ENCODE data around the gene REEP1. TPM values are rescaled to one million over a fixed set of nuclear protein-coding genes. Genes with fewer than 3 reads are reported as not detected.

Gene REEP1
- total and polyA plus RNA-seq, 2 of the 13 experiments (the other 11 are each of a cell fraction or from before 2014, with no cell fraction given): 0.27 TPM; not detected in 1

GRCh38 chr2:86186431-86186830 is 151.0 kb downstream of the REEP1 start (continued):
- TF ChIP-seq FOXO4 (CRISPR knock-in tag; conservative IDR thresholded peaks at IDR 0.05) (no peak), TAF1 (CRISPR knock-in tag; IDR thresholded peaks at IDR 0.05) (no peak), HHEX (CRISPR knock-in tag; IDR thresholded peaks at IDR 0.05) (no peak), CEBPB (IDR thresholded peaks at IDR 0.05; ENCODE audit: borderline replicate concordance, low read depth, low read length) (no peak), PREB (CRISPR knock-in tag; IDR thresholded peaks at IDR 0.05) (no peak), NR2C2 (CRISPR knock-in tag; IDR thresholded peaks at IDR 0.05; ENCODE audit: borderline replicate concordance) (no peak), NR2F1 (CRISPR knock-in tag; IDR thresholded peaks at IDR 0.05) (no peak), NR1H2 (CRISPR knock-in tag; IDR thresholded peaks at IDR 0.05; ENCODE audit: borderline replicate concordance, low read depth) (no peak), RCOR2 (CRISPR knock-in tag; IDR thresholded peaks at IDR 0.05) (no peak), ZNF781 (CRISPR knock-in tag; IDR thresholded peaks at IDR 0.05; ENCODE audit: borderline replicate concordance, not compliant biosample characterization) (no peak)

DNA sequence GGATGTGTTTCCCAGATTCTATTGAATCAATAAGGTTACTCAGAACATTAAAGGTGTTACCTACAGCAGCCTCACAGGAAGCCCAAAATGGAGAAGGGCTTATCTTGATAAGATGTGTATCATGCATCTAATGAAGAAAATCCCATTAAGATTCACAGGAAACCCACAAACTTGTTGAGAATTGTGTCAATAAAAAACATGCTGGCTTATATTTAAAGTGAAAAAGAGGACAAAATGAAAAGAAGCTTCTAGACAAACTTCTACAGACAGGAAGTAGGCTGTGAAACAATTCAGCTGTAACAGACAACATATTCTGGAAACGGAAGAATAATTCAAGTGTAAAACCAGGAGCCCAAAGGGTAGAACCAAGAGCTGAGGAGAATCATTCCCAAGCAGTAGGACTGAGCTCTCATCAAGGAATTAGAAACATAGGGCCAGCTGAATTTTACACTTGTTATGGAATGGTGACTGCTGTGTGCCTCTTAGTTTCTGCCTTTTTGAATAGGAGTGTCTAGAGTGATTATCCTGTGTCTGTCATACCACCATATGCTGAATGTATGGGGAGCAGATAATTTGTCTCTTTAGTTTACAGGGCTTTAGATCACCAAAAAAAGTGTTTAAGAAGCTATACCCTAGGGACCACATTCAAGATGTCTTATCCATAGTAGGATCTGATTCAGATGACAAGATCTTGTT is 151.8 kb downstream of the REEP1 start:
- in situ Hi-C loops (cut with HindIII; ENCODE audit: extremely low pct_ligation_motif_present, low pct_unique_long_range_greater_than_20kb): no loop called here
- no peak overlapping the region for H3K4me2 ChIP-seq (ENCODE audit: low read depth, low read length)
- no peaks in the 10 kb centered on the region for H3K27me3 ChIP-seq (ENCODE audit: control insufficient read depth in 1 of 2, insufficient read depth in 2 of 2, low read length in 2 of 2)
- H2AFZ ChIP-seq (ENCODE audit: low read length): no peak overlapping the region
- CTCF ChIA-PET (ENCODE audit: low intra/inter-chr PET ratio, low total read pairs): no interaction called here
- no peak overlapping the region for H3K9ac ChIP-seq (ENCODE audit: insufficient read depth, low read depth, low read length)
- no peaks in the 10 kb centered on the region for H3K9me3 ChIP-seq (ENCODE audit: low read length)
- intact Hi-C loops (cut with micrococcal nuclease; ENCODE audit: unreplicated experiment): no loop called here
- DNase-seq (ENCODE audit: low spot score) (no peak), ATAC-seq (peak; percentile 28; the same call in 2 of the 3 replicates), FAIRE-seq (no peak)
- BruUV-seq (replicated peaks): no TSS peak
- POLR2A ChIA-PET: interaction anchor here (1.9 kb wide), 1 partner anchor 10 kb away, joined by 7 read pairs; the partner anchor contains the start of gene IMMT
- no peak overlapping the region for H3K27ac ChIP-seq (ENCODE audit: extremely low read length, insufficient read depth, low read length)
- H3K36me3 ChIP-seq (replicated peaks in 1 of 2; ENCODE audit: control insufficient read depth in 1 of 2, insufficient read depth in 2 of 2, low read length in 2 of 2): peaks cover 5 to 43% of the 10 kb centered on the region in 2 experiments
- 95% methylated on average over 1 of the region's 1 CpG for WGBS (ENCODE audit: low lambda C conversion rate)
- H3K4me3 ChIP-seq (replicated peaks in 1 of 3; ENCODE audit: insufficient read depth in 1 of 3, low read depth in 2 of 3, low read length in 3 of 3): no peak overlapping the region
- H3K4me1 ChIP-seq (ENCODE audit: insufficient read depth, low read length): peaks cover 10% of the 10 kb centered on the region; the same call in 1 of the 2 replicates
- H4K20me1 ChIP-seq (ENCODE audit: insufficient read depth, low read length): peaks cover 10% of the 10 kb centered on the region
- peaks cover 98% of the 10 kb centered on the region for H3K79me2 ChIP-seq (ENCODE audit: insufficient read depth, low read length)
- no peak for TF ChIP-seq ZNF713 (CRISPR knock-in tag; IDR thresholded peaks at IDR 0.05)
- no peak for TF ChIP-seq ZNF468 (CRISPR knock-in tag; IDR thresholded peaks at IDR 0.05)
- no peak for TF ChIP-seq JARID2 (CRISPR knock-in tag; IDR thresholded peaks at IDR 0.05; ENCODE audit: insufficient replicate concordance)
- TF ChIP-seq ZNF337 (CRISPR knock-in tag; IDR thresholded peaks at IDR 0.05; ENCODE audit: borderline replicate concordance, low read depth): no peak
- TF ChIP-seq ZNF670 (CRISPR knock-in tag; IDR thresholded peaks at IDR 0.05; ENCODE audit: borderline replicate concordance): no peak
- no peak for TF ChIP-seq DPF2 (CRISPR knock-in tag; IDR thresholded peaks at IDR 0.05; ENCODE audit: borderline replicate concordance, low read depth)
- no peak for TF ChIP-seq KAT8 (CRISPR knock-in tag; IDR thresholded peaks at IDR 0.05)
- no peak for TF ChIP-seq HOXA9 (CRISPR knock-in tag; IDR thresholded peaks at IDR 0.05; ENCODE audit: borderline replicate concordance)
- TF ChIP-seq SRY (CRISPR knock-in tag; IDR thresholded peaks at IDR 0.05): no peak
- TF ChIP-seq FOXA3 (CRISPR knock-in tag; IDR thresholded peaks at IDR 0.05): no peak
- TF ChIP-seq ZKSCAN1 (IDR thresholded peaks at IDR 0.05; ENCODE audit: low read length): no peak
- TF ChIP-seq ISX (CRISPR knock-in tag; conservative IDR thresholded peaks at IDR 0.05): no peak
- no peak for TF ChIP-seq SUZ12 (IDR thresholded peaks at IDR 0.05; ENCODE audit: low read depth, low read length)
